Astrocyte (in vitro differentiated cells and primary cell): ENCODE results near the gene BATF. TPM values are rescaled to one million over a fixed set of nuclear protein-coding genes. Genes with fewer than 3 reads are reported as not detected.

Source experiments
- DNase-seq: peaks from one replicate; pipeline ENCODE4 v3.0.0-alpha.2; 2010; ENCODE audit warnings: low read depth
- FAIRE-seq: peaks from 2 replicates; lab custom pipeline; 2011; peaks lifted over from hg19 to GRCh38; lab: Jason Lieb, UNC
- H2AFZ ChIP-seq: 2 replicates; pipeline ENCODE4 v1.6.0; 2012; ENCODE audit warnings: low read depth, low read length, inconsistent platforms
- H3K27ac ChIP-seq: 2 replicates; pipeline ENCODE4 v1.5.1; 2011; ENCODE audit warnings: low read depth, low read length, inconsistent platforms
- H3K27me3 ChIP-seq: 2 replicates; pipeline ENCODE4 v1.6.0; 2011; ENCODE audit warnings: low read length, inconsistent platforms; ENCODE audit not compliant: insufficient read depth
- H3K36me3 ChIP-seq: 2 replicates; pipeline ENCODE4 v1.5.1; 2011; ENCODE audit warnings: low read length, inconsistent platforms; ENCODE audit not compliant: insufficient read depth
- H3K4me1 ChIP-seq: 2 replicates; pipeline ENCODE4 v1.5.1; 2011; ENCODE audit warnings: low read length, inconsistent platforms; ENCODE audit not compliant: insufficient read depth
- H3K4me2 ChIP-seq: 2 replicates; pipeline ENCODE4 v1.6.0; 2012; ENCODE audit warnings: low read length, inconsistent platforms
- H3K4me3 ChIP-seq: 2 replicates; pipeline ENCODE4 v1.5.1; 2011; ENCODE audit warnings: low read depth, mild to moderate bottlenecking, low read length, inconsistent platforms; ENCODE audit not compliant: insufficient read depth
- H3K79me2 ChIP-seq: 2 replicates; pipeline ENCODE4 v1.6.0; 2012; ENCODE audit warnings: mild to moderate bottlenecking, low read length, inconsistent platforms; ENCODE audit not compliant: insufficient read depth
- H3K9ac ChIP-seq: 2 replicates; pipeline ENCODE4 v1.6.0; 2012; ENCODE audit warnings: mild to moderate bottlenecking, low read length, inconsistent platforms
- H3K9me3 ChIP-seq: 2 replicates; pipeline ENCODE4 v1.5.1; 2012; ENCODE audit warnings: low read depth, mild to moderate bottlenecking, low read length, inconsistent platforms; ENCODE audit not compliant: insufficient read depth
- H4K20me1 ChIP-seq: 2 replicates; pipeline ENCODE4 v1.6.0; 2012; ENCODE audit warnings: low read length, inconsistent platforms; ENCODE audit not compliant: insufficient read depth
- H3K27ac Mint-ChIP-seq: one replicate; pipeline ENCODE4 v1.8.0; 2021; ENCODE audit warnings: mild to moderate bottlenecking, mixed read lengths; ENCODE audit not compliant: unreplicated experiment
- H3K27me3 Mint-ChIP-seq: one replicate; pipeline ENCODE4 v1.8.0; 2021; ENCODE audit warnings: low read depth, mixed read lengths; ENCODE audit not compliant: unreplicated experiment
- H3K36me3 Mint-ChIP-seq: one replicate; pipeline ENCODE4 v1.8.0; 2021; ENCODE audit warnings: low read depth, mixed read lengths; ENCODE audit not compliant: unreplicated experiment
- H3K4me1 Mint-ChIP-seq: one replicate; pipeline ENCODE4 v1.8.0; 2021; ENCODE audit warnings: low read depth, mixed read lengths; ENCODE audit not compliant: unreplicated experiment
- H3K4me3 Mint-ChIP-seq: one replicate; pipeline ENCODE4 v1.8.0; 2021; ENCODE audit warnings: mild to moderate bottlenecking, moderate library complexity, mixed read lengths; ENCODE audit not compliant: unreplicated experiment
- H3K9me3 Mint-ChIP-seq: one replicate; pipeline ENCODE4 v1.8.0; 2021; ENCODE audit warnings: mild to moderate bottlenecking, mixed read lengths; ENCODE audit not compliant: unreplicated experiment
- CTCF ChIP-seq: IDR thresholded peaks from 2 replicates; pipeline ENCODE4 v1.5.1; 2011; ENCODE audit warnings: low read depth, mild to moderate bottlenecking, inconsistent platforms, low read length, moderate library complexity; ENCODE audit not compliant: insufficient read depth
- EZH2 ChIP-seq: IDR thresholded peaks from 2 replicates; pipeline ENCODE4 v1.6.1; 2012; ENCODE audit warnings: mild to moderate bottlenecking, low read length, inconsistent platforms; ENCODE audit not compliant: insufficient read depth
- total RNA-seq: library from RNA; stranded (reverse); gene quantifications from 2 replicates; pipeline ENCODE4 v1.2.1, GENCODE V29; 2021

The BATF gene
- total RNA-seq, 1 donor from 2014 or later = not detected

- no peak overlapping the region for H3K4me3 ChIP-seq
- H3K27me3 Mint-ChIP-seq = peaks cover 7% of the 10 kb centered on the region
- FAIRE-seq = no peak
- no peak overlapping the region for H3K9ac ChIP-seq
- H3K36me3 Mint-ChIP-seq = no peaks in the 10 kb centered on the region
- H3K79me2 ChIP-seq = no peaks in the 10 kb centered on the region
- H3K9me3 ChIP-seq = no peaks in the 10 kb centered on the region
- H4K20me1 ChIP-seq = no peaks in the 10 kb centered on the region
- H3K9me3 Mint-ChIP-seq = peaks cover 16% of the 10 kb centered on the region
- H3K4me3 Mint-ChIP-seq = no peak overlapping the region
- H2AFZ ChIP-seq = peak overlapping the region; percentile 54
- no peak overlapping the region for H3K27ac Mint-ChIP-seq
- no peaks in the 10 kb centered on the region for H3K36me3 ChIP-seq
- no peak overlapping the region for H3K27ac ChIP-seq
- TF ChIP-seq CTCF (no peak), EZH2 (no peak)
- no peaks in the 10 kb centered on the region for H3K4me1 Mint-ChIP-seq
- no peak for DNase-seq
- peaks cover 19% of the 10 kb centered on the region for H3K27me3 ChIP-seq
- no peaks in the 10 kb centered on the region for H3K4me1 ChIP-seq
- H3K4me2 ChIP-seq = peak overlapping the region; percentile 78
Observed at GRCh38 chr14:75514673-75515628, 7.3 kb upstream of the BATF start.

DNA sequence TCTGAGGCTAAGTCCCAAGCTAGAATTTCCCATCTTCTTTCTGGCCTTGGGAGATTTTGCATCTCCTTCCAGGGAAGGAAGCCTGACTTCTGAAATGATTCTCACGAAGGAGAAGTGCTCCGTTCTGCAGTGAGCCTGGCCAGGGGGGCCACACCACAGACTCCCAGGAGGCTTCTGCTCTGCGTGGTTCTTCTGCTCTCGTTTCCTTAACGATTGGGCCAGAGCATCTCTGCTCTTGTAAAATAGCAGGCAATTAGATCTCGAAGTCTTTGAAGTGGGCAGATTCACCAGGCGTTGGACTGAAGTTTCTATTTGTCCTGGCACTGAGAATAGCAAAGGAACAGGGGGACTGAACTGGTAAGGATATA is 6.7 kb upstream of the BATF start:
- Mint-ChIP-seq H3K36me3 (no peaks in the 10 kb centered on the region), H3K4me1 (no peaks in the 10 kb centered on the region), H3K4me3 (no peak overlapping the region), H3K27me3 (peaks cover 7% of the 10 kb centered on the region), H3K27ac (no peak overlapping the region), H3K9me3 (peaks cover 13% of the 10 kb centered on the region)
- no peaks in the 10 kb centered on the region for H3K4me1 ChIP-seq
- TF ChIP-seq CTCF (no peak), EZH2 (no peak)
- H3K36me3 ChIP-seq = no peaks in the 10 kb centered on the region
- H3K4me3 ChIP-seq = no peak overlapping the region
- H4K20me1 ChIP-seq = no peaks in the 10 kb centered on the region
- H3K27me3 ChIP-seq = peaks cover 19% of the 10 kb centered on the region
- H3K4me2 ChIP-seq = peak overlapping the region; percentile 78
- H3K27ac ChIP-seq = no peak overlapping the region
- FAIRE-seq (no peak), DNase-seq (no peak)
- no peaks in the 10 kb centered on the region for H3K9me3 ChIP-seq
- H3K79me2 ChIP-seq = no peaks in the 10 kb centered on the region
- no peak overlapping the region for H3K9ac ChIP-seq
- peak overlapping the region; percentile 54 for H2AFZ ChIP-seq

DNA sequence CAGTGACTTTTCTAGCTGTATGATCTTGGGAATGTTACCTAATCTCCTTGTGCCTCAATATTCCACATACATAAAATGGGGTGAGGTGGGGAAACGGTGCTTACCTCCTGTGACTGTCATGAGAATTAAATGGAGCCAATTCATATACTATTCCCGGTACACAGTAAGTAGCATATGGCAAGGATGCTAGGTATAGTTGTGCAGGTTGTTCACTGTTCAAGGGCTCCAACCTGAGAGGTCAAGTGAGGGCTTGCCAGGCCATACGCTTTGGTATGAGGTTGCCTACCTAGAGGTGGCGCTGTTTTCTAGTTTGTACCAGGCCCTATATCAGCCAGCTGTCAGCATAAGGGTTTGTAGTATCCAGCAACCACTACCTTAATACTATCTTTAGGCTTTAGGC is 3.6 kb upstream of the BATF start:
- Mint-ChIP-seq H3K4me3 (no peak overlapping the region), H3K27ac (no peak overlapping the region), H3K4me1 (peaks cover 5% of the 10 kb centered on the region), H3K9me3 (no peaks in the 10 kb centered on the region), H3K36me3 (no peaks in the 10 kb centered on the region), H3K27me3 (peaks cover 11% of the 10 kb centered on the region)
- FAIRE-seq = no peak
- Histone ChIP-seq H2AFZ (no peak overlapping the region), H3K9me3 (no peaks in the 10 kb centered on the region), H3K27ac (no peak overlapping the region), H3K4me2 (no peak overlapping the region), H4K20me1 (no peaks in the 10 kb centered on the region), H3K9ac (no peak overlapping the region), H3K79me2 (no peaks in the 10 kb centered on the region), H3K27me3 (peaks cover 19% of the 10 kb centered on the region), H3K4me1 (no peaks in the 10 kb centered on the region), H3K4me3 (no peak overlapping the region), H3K36me3 (no peaks in the 10 kb centered on the region)
- TF ChIP-seq CTCF (no peak), EZH2 (no peak)
- DNase-seq = no peak
